Liver (tissue), 9 donors: Measurements from ENCODE around the gene POU2F3. TPM values are rescaled to one million over a fixed set of nuclear protein-coding genes. Genes with fewer than 3 reads are reported as not detected.

Experiments used
- DNase-seq: peaks from one replicate; pipeline ENCODE4 v3.0.0-alpha.2; 2017; ENCODE audit warnings: low spot score
- H3K27ac ChIP-seq, 2 donors: one replicate each; pipeline ENCODE4 v1.7.0; 2013; ENCODE audit warnings: inconsistent platforms in 2 of 2, low read length in 2 of 2, control low read depth in 1 of 2, low read depth in 1 of 2, mild to moderate bottlenecking in 1 of 2
- H3K27me3 ChIP-seq, 4 donors: one replicate each; pipeline versions ENCODE4 v1.6.1 to v1.7.0; 2013; ENCODE audit warnings: low read length in 3 of 4, inconsistent platforms in 1 of 4, mild to moderate bottlenecking in 1 of 4, moderate library complexity in 1 of 4; ENCODE audit not compliant: control insufficient read depth in 4 of 4, insufficient read depth in 4 of 4
- H3K36me3 ChIP-seq, 4 donors: one replicate each; pipeline versions ENCODE4 v1.6.1 to v1.7.0; 2013; ENCODE audit warnings: low read length in 3 of 4, mild to moderate bottlenecking in 3 of 4, low read depth in 1 of 4, moderate library complexity in 1 of 4; ENCODE audit not compliant: control insufficient read depth in 4 of 4, insufficient read depth in 3 of 4
- H3K4me1 ChIP-seq, 4 donors: one replicate each; pipeline versions ENCODE4 v1.6.1 to v1.7.0; 2013; ENCODE audit warnings: low read length in 3 of 4, mild to moderate bottlenecking in 3 of 4, moderate library complexity in 1 of 4; ENCODE audit not compliant: control insufficient read depth in 4 of 4, insufficient read depth in 4 of 4
- H3K4me3 ChIP-seq, 3 donors: one replicate each; pipeline versions ENCODE4 v1.6.1 to v1.7.0; 2013; ENCODE audit warnings: low read length in 3 of 3, control low read depth in 1 of 3, low read depth in 1 of 3, mild to moderate bottlenecking in 1 of 3
- H3K9ac ChIP-seq, 2 donors: one replicate each; pipeline ENCODE4 v1.7.0; 2013; ENCODE audit warnings: low read length in 2 of 2, mild to moderate bottlenecking in 2 of 2, moderate library complexity in 2 of 2, control low read depth in 1 of 2, low read depth in 1 of 2
- H3K9me3 ChIP-seq, 4 donors: one replicate each; pipeline versions ENCODE4 v1.6.1 to v1.7.0; 2013; ENCODE audit warnings: low read length in 3 of 4; ENCODE audit not compliant: control insufficient read depth in 4 of 4
- EGR1 ChIP-seq, 2 donors: IDR thresholded peaks; 2 replicates each; pipeline ENCODE4 v1.6.1; 2016 to 2018; ENCODE audit warnings: antibody characterized with exemption in 2 of 2, low read depth in 2 of 2
- FOXA1 ChIP-seq: IDR thresholded peaks from 2 replicates; pipeline ENCODE4 v1.6.1; 2016; ENCODE audit warnings: antibody characterized with exemption
- FOXA2 ChIP-seq: IDR thresholded peaks from 2 replicates; pipeline ENCODE4 v1.6.1; 2016; ENCODE audit warnings: antibody characterized with exemption
- GABPA ChIP-seq, 2 donors: IDR thresholded peaks in 1 of 2; conservative IDR thresholded peaks in 1 of 2; 2 replicates each; pipeline ENCODE4 v1.6.1; 2016; ENCODE audit warnings: antibody characterized with exemption in 2 of 2, mild to moderate bottlenecking in 1 of 2, moderate library complexity in 1 of 2
- HNF4A ChIP-seq, 2 donors: conservative IDR thresholded peaks; 2 replicates each; pipeline ENCODE4 v1.6.1; 2016; ENCODE audit warnings: antibody characterized with exemption in 2 of 2, mild to moderate bottlenecking in 2 of 2
- HNF4G ChIP-seq: IDR thresholded peaks from 2 replicates; pipeline ENCODE4 v1.6.1; 2016; ENCODE audit warnings: antibody characterized with exemption
- JUND ChIP-seq, 2 donors: IDR thresholded peaks; 2 replicates each; pipeline ENCODE4 v1.6.1; 2016; ENCODE audit warnings: antibody characterized with exemption in 2 of 2
- MAX ChIP-seq: IDR thresholded peaks from 2 replicates; pipeline ENCODE4 v1.6.1; 2016; ENCODE audit warnings: antibody characterized with exemption
- NR2F2 ChIP-seq: IDR thresholded peaks from 2 replicates; pipeline ENCODE4 v1.6.1; 2016; ENCODE audit warnings: antibody characterized with exemption
- RAD21 ChIP-seq, 2 donors: IDR thresholded peaks; 2 replicates each; pipeline ENCODE4 v1.6.1; 2016; ENCODE audit warnings: antibody characterized with exemption in 2 of 2, mild to moderate bottlenecking in 2 of 2
- REST ChIP-seq: IDR thresholded peaks from 2 replicates; pipeline ENCODE4 v1.6.1; 2016; ENCODE audit warnings: antibody characterized with exemption, mild to moderate bottlenecking
- RXRA ChIP-seq, 2 donors: IDR thresholded peaks; 2 replicates each; pipeline ENCODE4 v1.6.1; 2017 to 2018; ENCODE audit warnings: antibody characterized with exemption in 2 of 2, mild to moderate bottlenecking in 1 of 2
- SP1 ChIP-seq: IDR thresholded peaks from 2 replicates; pipeline ENCODE4 v1.6.1; 2018; ENCODE audit warnings: antibody characterized with exemption, mild to moderate bottlenecking
- TAF1 ChIP-seq: conservative IDR thresholded peaks from 2 replicates; pipeline ENCODE4 v1.6.1; 2016; ENCODE audit warnings: antibody characterized with exemption, mild to moderate bottlenecking
- YY1 ChIP-seq: IDR thresholded peaks from 2 replicates; pipeline ENCODE4 v1.6.1; 2016; ENCODE audit warnings: antibody characterized with exemption, mild to moderate bottlenecking
- WGBS: extraction: QIAGEN DNeasy Blood & Tissue Kit; methylation state at CpG from one replicate; pipeline ENCODE4 v1.1.7; 2013; 5-methylcytosine and 5-hydroxymethylcytosine counted together
- polyA plus RNA-seq, 2 donors: library from polyadenylated mRNA; stranded (reverse) in 1 of 2; unstranded in 1 of 2; fragments of 200-250 nt in 1 of 2; fragments of >200 nt in 1 of 2; fragmentation: Nextera tagmentation in 1 of 2; extraction: Ambion mirVana in 1 of 2; gene quantifications; one replicate each; pipeline versions ENCODE4 v1.2.1 to v1.2.3, GENCODE V29; 2013 to 2015
- total RNA-seq, 2 donors: library from RNA; depleted of rRNA; stranded (reverse); fragments of >200 nt; gene quantifications; one replicate each; pipeline ENCODE4 v1.2.3, GENCODE V29; 2014
- TF ChIP-seq, protein P1 (sequence below): fragments of 150-350 bp; IDR thresholded peaks from 2 replicates; pipeline ENCODE4 v1.5.1; 2017; ENCODE audit warnings: improper control_type of control experiment, low read depth, low read length; ENCODE audit not compliant: missing input control
- TF ChIP-seq, protein P2 (sequence below): IDR thresholded peaks from 2 replicates; pipeline ENCODE4 v1.6.1; 2016; ENCODE audit warnings: antibody characterized with exemption
- TF ChIP-seq, protein P3 (sequence below): IDR thresholded peaks from 2 replicates; pipeline ENCODE4 v1.6.1; 2016; ENCODE audit warnings: antibody characterized with exemption
- donor health status: healthy.
- donor health status: healthy.
- donor health status: healthy.
- donor health status: healthy.
- donor health status: healthy.

The POU2F3 gene
- total and polyA plus RNA-seq, 4 donors, result not detected

DNA sequence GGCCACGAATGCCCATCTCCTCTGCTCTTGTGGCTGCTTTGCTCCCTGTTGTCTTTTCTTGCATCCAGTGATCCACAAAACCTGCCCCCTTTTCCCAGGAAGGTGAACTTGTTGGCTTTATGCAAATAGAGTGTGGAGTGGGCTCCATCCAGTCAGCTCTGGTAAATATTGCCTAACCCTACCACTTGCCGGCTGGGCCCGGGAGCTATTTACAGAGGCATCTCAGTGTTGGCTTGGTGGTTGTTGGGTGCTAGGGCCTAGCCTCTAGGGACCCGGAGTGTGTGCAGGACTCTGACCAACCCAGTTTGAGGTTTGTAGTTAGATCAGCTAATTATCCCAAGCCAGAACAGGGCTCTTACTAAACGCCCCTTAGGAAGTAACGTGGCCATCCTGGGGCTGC, 44.3 kb downstream of the POU2F3 start:
- 64% methylated on average over 6 of the region's 6 CpGs for WGBS
- H3K36me3 ChIP-seq, result no peaks in the 10 kb centered on the region
- no peak overlapping the region for H3K4me3 ChIP-seq

More for the DNA sequence above, 44.3 kb downstream of the POU2F3 start:
- Histone ChIP-seq H3K27ac (no peak overlapping the region), H3K9ac (no peak overlapping the region), H3K4me1 (no peaks in the 10 kb centered on the region), H3K27me3 (no peaks in the 10 kb centered on the region), H3K9me3 (no peaks in the 10 kb centered on the region)
- no peak for TF ChIP-seq REST
- no peak for TF ChIP-seq GABPA (IDR thresholded peaks at IDR 0.05 in 1 of 2, conservative IDR thresholded peaks at IDR 0.05 in 1 of 2)
- TF ChIP-seq HNF4G, result no peak
- TF ChIP-seq, protein P1, sequence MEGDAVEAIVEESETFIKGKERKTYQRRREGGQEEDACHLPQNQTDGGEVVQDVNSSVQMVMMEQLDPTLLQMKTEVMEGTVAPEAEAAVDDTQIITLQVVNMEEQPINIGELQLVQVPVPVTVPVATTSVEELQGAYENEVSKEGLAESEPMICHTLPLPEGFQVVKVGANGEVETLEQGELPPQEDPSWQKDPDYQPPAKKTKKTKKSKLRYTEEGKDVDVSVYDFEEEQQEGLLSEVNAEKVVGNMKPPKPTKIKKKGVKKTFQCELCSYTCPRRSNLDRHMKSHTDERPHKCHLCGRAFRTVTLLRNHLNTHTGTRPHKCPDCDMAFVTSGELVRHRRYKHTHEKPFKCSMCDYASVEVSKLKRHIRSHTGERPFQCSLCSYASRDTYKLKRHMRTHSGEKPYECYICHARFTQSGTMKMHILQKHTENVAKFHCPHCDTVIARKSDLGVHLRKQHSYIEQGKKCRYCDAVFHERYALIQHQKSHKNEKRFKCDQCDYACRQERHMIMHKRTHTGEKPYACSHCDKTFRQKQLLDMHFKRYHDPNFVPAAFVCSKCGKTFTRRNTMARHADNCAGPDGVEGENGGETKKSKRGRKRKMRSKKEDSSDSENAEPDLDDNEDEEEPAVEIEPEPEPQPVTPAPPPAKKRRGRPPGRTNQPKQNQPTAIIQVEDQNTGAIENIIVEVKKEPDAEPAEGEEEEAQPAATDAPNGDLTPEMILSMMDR, result no peak
- TF ChIP-seq, protein P2, sequence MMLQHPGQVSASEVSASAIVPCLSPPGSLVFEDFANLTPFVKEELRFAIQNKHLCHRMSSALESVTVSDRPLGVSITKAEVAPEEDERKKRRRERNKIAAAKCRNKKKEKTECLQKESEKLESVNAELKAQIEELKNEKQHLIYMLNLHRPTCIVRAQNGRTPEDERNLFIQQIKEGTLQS, result no peak
- TF ChIP-seq SP1, result no peak
- no peak for TF ChIP-seq FOXA2
- no peak for TF ChIP-seq EGR1 (IDR thresholded peaks at IDR 0.05; ENCODE audit: low read depth in 2 of 2)
- no peak for TF ChIP-seq RAD21 (IDR thresholded peaks at IDR 0.05)
- no peak for TF ChIP-seq MAX
- TF ChIP-seq HNF4A (conservative IDR thresholded peaks at IDR 0.05), result no peak
- TF ChIP-seq FOXA1, result no peak
- TF ChIP-seq, protein P3, sequence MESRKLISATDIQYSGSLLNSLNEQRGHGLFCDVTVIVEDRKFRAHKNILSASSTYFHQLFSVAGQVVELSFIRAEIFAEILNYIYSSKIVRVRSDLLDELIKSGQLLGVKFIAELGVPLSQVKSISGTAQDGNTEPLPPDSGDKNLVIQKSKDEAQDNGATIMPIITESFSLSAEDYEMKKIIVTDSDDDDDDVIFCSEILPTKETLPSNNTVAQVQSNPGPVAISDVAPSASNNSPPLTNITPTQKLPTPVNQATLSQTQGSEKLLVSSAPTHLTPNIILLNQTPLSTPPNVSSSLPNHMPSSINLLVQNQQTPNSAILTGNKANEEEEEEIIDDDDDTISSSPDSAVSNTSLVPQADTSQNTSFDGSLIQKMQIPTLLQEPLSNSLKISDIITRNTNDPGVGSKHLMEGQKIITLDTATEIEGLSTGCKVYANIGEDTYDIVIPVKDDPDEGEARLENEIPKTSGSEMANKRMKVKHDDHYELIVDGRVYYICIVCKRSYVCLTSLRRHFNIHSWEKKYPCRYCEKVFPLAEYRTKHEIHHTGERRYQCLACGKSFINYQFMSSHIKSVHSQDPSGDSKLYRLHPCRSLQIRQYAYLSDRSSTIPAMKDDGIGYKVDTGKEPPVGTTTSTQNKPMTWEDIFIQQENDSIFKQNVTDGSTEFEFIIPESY, result no peak
- TF ChIP-seq TAF1, result no peak
- no peak for TF ChIP-seq JUND (IDR thresholded peaks at IDR 0.05)
- no peak for TF ChIP-seq NR2F2
- TF ChIP-seq RXRA (IDR thresholded peaks at IDR 0.05), result no peak
- no peak for TF ChIP-seq YY1
- DNase-seq, result no peak
